Inflammatory macrophage treated with lipopolysaccharide for 4 hours (primary cell): ENCODE data around the gene SNF8.
"Not testable (repeated sequence)": the region's sequence is repeated elsewhere in the genome, so short reads cannot be mapped to it uniquely, and the experiment has no call there.

Experiments used
- DNase-seq: peaks from one replicate; pipeline ENCODE4 v3.0.0-alpha.2; 2020

SNF8 gene

DNA sequence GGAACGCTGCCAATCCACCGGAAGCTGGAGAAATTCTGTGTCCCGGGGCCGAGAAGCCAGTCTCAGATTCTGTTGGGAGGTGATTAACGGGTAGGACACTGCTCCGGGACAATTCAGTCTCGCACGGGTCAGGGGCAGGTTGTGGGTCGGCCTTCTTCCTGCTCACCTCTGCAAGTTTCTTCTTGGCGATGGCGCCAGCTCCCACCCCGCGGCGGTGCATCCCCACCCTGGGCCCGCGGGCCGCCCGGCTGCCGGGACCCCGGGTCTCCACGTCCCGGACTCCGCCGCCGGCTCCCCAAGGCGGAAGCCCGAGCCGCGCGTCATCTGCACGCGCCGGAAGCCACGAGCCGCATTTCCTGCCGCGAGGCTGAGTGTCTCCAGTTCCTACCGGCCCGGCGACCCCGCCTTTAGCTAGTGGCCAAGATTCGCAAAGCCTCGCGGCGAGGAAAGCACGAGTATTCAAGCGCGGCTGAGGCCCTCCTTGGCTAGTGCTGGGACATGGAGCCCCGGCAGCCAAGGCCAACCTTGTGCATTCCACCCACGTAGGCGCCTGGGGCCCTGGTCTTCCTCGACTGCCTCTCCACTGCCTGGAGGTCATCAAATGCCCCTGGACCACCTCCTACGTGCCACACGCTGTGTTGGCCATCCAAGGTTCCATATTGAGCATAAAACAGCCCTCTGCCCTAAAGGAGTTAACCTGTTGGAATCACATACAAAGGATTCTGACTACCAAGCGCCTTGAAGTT is at the start of gene SNF8:
SNF8 (minus strand) TSS at position 328 of the 746 bp plus-strand sequence; CDS start at position 220, 108 bp downstream.
- peak; percentile 92 for DNase-seq

DNA sequence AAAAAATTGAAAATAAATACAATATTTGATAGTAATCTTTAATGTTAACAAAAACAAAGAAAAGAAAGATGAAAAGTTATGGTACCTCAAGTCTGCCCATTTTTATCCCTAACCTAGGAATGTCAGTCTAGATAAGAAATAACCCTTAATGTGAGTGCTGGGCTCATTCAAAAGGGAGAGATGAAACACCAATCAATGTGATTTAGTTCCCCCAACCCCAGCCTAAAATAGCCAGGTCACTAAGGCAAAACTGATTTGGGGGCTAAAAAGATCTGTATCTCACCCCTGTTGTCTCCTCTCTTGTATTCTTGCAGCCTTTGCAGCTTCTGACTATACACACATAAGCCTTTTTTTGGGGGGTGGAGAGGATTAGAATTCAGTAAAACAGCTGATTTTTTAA is 49.3 kb upstream of the SNF8 start:
- no peak for DNase-seq

- no peak for DNase-seq
Measured at GRCh38 chr17:48993305-48993704, 48.7 kb upstream of the SNF8 start.

GRCh38 chr17:48992444-48992843 is 47.8 kb upstream of the SNF8 start:
- no peak for DNase-seq

DNA sequence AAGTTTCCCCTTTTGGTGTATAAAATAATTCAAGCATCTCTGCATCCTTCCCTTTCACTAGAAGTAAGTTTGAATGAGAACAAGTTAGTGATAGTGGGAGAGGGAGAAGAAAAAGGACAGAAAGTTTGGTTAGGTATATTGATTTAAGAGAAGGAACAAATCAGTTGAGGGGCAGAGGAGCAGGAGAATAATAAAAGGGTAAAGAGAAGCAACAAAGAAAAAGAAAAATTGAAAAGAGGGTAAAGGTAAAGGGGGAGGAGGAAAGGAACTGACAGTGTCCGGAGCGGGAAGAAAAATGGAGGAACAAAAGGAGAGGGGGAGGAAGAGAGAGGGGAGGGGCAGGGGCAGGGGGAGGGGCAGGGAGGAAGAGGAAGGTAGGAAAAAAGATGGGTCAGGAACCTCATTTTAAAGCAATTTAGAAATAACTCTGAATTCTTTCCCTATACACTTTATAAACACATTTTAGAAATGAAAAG is 46.3 kb upstream of the SNF8 start:
- DNase-seq = no peak

GRCh38 chr17:48989100-48989499 is 44.5 kb upstream of the SNF8 start:
- no peak for DNase-seq

DNA sequence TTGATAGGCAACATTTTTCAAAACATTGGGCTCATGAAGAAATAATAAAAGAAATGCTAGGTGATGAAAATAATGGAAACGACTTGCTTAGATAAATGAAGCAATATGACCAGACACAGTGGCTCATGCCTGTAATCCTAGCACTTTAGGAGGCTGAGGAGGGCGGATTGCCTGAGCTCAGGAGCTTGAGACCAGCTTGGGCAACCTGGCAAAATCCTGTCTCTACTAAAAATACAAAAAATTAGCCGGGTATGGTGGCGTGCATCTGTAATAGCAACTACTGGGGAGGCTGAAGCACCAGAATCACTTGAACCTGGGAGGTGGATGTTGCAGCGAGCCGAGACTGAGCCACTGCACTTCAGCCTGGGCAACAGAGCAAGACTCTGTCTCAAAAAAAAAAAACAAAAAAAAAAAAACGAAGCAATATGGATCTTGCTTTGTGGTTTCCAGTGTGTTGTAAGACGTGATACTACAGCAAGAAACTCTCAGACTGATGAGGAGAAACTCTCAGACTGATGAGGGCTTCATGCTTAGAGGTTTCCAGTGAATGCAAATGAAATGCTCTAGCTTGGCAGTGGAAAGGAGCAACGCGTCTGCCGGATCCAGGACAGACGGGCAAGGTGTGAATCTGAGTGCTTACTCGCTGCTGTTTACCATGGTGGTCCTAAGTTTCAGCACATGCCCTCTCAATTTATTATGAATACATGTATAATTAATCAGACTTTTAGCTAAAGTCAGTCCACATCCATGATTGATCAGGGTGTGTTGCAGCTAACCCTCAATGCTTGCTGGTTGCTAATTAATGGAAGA is 41.0 kb upstream of the SNF8 start:
- no peak for DNase-seq

DNA sequence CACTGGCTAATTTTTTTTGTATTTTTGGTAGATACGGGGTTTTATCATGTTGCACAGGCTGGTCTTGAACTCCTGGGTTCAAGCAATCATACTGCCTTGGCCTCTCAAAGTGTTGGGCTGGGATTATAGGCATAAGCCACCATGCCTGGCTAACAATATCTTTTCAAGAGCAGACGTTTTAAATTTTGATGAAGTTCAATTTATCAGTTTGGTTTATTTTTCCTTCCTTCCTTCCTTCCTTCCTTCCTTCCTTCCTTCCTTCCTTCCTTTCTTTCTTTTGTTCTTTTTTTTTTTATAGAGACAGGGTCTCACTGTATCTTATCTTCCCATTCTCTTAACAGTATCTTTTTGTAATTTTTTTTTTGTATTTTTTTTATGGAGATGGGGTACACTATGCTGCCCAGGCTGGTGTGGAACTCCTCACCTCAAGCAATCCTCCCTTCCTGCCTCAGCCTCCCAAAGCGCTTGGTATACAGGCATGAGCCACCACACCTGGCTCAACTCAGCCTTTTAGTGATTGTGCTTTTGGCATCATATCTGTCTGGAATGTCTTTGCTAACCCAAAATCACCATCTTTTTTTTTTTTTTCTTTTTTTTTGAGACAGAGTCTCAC is 37.4 kb upstream of the SNF8 start:
- DNase-seq = no peak

GRCh38 chr17:48973806-48974205 is 29.2 kb upstream of the SNF8 start:
- no peak for DNase-seq

GRCh38 chr17:48972749-48973097 is 28.1 kb upstream of the SNF8 start:
- DNase-seq = no peak

DNA sequence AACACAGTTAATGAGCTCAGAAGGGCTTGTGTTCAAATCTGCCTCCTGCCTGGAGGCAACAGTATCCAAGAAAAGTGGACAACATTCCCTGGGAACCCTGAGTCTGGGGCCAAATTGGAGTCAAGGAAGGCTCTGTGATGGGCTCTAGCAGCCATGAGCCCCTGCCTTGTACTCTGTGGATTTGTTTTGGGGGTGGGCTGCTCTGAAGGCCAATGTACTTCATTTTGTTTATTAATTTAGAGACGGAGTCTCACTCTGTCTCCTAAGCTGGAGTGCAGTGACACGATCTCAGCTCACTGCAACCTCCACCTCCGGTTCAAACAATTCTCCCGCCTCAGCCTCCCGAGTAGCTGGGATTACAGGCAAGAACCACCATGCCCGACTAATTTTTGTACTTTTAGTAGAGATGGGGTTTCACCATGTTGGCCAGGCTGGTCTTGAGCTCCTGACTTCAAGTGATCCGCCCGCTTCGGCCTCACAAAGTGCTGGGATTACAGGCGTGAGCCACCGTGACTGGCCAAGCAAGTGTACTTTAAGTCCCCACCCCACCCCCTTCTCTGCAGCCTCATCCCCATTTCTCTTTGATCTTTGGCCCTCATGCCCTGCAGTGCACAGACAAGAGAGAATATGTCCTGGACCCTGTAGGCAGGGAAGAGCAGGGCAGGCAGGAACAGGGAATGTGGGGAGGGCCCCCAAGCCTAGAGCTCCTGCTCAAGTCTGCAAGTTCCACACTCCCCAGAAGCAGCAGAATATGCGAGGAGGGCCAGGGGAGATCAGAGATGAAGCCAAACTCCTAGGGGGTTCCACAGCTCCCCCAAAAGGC is 26.4 kb upstream of the SNF8 start:
- no peak for DNase-seq

- DNase-seq = no peak
Measured at GRCh38 chr17:48970224-48970623, 25.6 kb upstream of the SNF8 start.

- no peak for DNase-seq
Measured at GRCh38 chr17:48961516-48962233, 17.0 kb upstream of the SNF8 start.

GRCh38 chr17:48960834-48961515 is 16.3 kb upstream of the SNF8 start:
- DNase-seq = no peak

GRCh38 chr17:48954300-48954755 is 9.7 kb upstream of the SNF8 start:
- DNase-seq = no peak

DNA sequence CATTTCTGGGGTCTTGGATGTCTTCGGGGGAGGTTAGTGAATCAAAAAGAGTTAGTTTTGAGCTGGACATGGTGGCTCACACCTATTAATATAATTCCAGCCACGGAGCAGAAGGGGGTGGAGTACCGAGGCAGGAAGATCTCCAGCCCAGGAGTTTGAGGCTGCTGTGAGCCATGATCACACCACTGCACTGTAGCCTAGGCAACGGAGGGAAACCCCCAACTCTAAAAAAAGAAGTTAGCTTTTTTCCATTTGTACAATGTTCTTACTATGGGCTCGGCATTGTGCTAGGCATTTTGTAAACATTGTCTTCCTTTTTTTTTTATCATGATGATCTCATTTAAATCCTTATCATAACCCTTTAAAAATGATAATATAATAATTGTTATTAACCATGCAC is 8.3 kb upstream of the SNF8 start:
- DNase-seq = peak; percentile 38

DNA sequence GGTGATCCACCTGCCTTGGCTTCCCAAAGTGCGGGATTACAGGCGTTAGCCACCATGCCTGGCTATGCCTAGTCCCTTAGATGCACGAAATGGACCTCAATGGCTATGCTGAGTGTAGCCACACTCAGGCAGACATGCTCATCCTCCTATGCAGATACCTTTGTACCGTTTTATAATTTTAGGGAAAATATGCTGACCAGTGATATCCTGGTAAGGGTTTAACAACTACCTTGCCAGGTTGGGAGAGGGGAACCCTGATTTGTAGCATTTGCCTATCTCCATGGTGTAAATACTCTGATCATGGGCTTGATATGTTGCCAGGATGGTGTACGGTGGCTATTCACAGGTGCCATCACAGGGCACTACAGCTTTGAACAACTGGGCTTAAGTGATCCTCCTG is 6.9 kb upstream of the SNF8 start:
- DNase-seq = no peak

DNA sequence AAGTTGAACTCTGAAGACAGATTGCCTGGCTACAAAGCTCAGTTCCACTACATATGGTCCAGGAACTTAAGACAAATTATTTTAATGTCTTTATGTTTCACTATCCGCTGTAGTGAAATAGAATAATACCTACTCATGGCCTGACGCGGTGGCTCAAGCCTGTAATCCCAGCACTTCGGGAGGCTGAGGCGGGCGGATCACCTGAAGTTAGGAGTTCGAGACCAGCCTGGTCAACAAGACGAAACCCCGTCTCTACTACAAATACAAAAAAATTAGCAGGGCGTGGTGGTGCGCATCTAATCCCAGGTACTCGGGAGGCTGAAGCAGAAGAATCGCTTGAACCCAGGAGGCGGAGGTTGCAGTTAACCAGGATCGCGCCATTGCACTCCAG is 614 bp upstream of the SNF8 start:
- DNase-seq = not testable (repeated sequence)

DNA sequence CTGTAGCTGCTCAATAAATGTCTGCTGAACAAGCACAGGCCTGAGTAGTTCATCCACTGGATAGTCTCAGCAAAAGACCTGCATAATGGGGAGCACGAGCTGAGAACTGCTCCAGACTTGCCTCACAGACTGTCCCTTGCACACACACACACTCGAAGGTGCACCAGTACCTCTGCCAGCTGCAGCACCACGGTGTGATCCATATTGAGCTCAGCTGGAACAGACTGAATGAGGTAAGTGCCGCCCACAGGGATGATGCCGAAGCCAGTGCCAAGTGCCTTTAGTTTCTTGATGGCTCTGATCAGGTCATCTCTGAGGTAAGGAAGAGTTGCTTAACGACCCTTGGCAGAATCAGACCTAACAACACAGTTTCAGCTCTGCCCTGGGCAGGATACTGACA is 11.6 kb downstream of the SNF8 start:
- no peak for DNase-seq

DNA sequence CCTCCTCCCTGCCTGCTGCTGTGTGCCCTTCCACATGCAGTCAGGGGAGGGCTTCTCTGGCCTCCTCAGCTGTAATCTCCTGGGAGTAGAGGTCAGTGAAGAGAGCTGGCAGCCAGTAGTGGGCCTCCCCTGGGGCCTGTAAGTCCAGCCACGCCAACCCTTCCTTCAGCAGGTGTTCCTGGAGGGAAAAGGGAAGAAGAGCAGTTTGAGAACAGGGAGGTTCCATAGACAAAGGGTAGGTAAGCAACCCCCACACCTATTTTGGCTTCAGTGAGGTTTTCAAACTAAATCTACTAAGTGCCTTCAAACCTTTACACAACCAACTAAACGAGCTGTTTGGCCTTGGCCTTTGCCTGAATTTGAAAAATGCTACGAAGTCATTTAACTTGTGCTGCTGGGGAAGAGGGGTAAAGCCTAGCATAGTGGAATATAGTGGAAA is 14.2 kb downstream of the SNF8 start:
- no peak for DNase-seq

GRCh38 chr17:48929812-48930165 is 14.9 kb downstream of the SNF8 start:
- DNase-seq = no peak
